ENCODE results near the gene FOXJ3. TPM values are rescaled to one million over a fixed set of nuclear protein-coding genes. Genes with fewer than 3 reads are reported as not detected.
A peak's percentile ranks its signal among the peaks of the same experiment; 100 is the strongest.

FOXJ3 gene
- total RNA-seq, 1 donor: 37.3 TPM

DNA sequence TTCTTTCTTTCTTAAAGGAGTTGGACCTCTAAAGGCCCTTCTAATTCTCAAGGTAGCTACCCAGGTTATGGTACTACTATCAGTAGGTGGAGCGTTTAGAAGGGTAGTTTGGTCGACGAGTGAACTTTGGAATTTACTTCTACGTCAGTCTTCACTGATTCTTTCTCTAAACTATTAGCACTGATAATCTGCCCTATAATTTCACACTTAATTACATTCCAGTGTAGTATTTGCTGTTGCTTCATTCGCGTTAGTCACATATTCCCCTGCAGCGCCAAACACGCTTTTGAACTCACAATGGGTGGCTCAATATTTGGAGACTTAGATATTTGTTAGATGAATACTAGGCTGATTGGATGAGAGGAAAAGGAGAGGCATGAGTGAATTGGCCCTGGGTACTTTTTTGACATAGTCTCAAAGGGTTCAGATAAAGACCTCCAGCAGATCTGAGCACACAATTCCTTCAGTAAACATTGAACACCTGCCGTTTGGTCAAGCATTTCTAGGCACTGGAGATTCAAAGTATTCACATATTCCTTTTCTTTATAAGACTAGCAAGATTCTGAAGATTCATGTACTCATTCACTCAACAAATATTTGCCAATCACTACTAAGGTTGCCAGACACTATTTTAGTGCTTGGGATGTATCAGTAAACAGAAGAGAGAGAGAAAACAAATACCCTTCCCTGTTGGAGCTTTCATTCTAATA is 929 bp upstream of the FOXJ3 start:
- Histone ChIP-seq H4K20me1 (ENCODE audit: insufficient read depth, low read length) (peaks cover 30% of the 10 kb centered on the region), H3K27ac (ENCODE audit: low read depth, low read length) (peak overlapping the region; percentile 82), H3K36me3 (ENCODE audit: insufficient read depth, low read length) (no peaks in the 10 kb centered on the region), H3K4me2 (ENCODE audit: insufficient read depth, low read length) (peak overlapping the region; percentile 85), H3K4me1 (ENCODE audit: insufficient read depth, low read length) (peaks cover 19% of the 10 kb centered on the region), H3K79me2 (ENCODE audit: insufficient read depth, low read length) (peaks cover 41% of the 10 kb centered on the region), H3K9me3 (ENCODE audit: low read depth, low read length) (no peaks in the 10 kb centered on the region), H3K4me3 (ENCODE audit: insufficient read depth, low read length) (peak overlapping the region; percentile 95), H3K27me3 (ENCODE audit: insufficient read depth, low read length) (no peaks in the 10 kb centered on the region), H2AFZ (ENCODE audit: low read length) (peak overlapping the region; percentile 97)
- peak; percentile 88 for DNase-seq (ENCODE audit: insufficient read length, low spot score, missing footprints)
- no peak for TF ChIP-seq CTCF (IDR thresholded peaks at IDR 0.05; ENCODE audit: extremely low read depth, low read depth, low read length)

DNA sequence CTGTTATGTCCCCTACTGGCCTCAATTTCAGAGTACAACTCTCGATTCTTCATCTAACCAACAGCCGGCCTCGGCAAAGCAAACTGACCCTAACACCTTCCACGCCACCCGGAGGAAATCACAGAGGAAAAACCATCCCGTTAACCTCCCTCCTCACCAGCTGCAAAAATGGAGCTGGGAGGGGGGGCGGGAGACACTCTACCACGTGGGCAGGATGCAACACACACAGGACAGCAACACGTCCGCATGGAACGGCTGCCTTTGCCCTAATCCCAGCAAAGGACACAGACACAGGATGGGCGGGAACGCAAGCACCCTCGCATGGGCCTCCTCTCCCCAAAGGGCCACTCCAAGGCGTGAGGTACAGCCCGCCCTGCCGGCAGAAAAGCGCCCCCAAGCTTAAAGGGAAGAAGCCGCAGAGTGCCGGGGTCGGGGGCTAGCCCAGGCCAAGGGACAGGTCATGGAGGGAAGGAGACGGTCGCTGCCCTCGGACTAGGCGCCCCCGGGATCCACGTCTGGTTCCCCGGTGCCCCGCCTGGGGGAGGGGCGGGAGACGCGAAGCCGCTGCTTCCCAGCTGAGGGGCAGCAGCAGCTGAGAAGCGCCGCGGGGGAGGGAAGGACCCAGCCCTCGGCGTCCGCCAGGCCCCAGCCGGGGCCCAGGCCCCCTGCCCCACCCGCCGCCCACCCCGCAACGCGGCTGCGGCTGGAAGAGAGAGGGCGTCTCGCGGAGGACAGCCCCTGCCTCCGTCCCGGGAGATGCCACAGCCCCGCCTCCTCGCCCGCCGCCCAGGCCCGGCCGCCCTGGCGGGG is 590 bp downstream of the FOXJ3 start:
- peak overlapping the region; percentile 80 for H3K27ac ChIP-seq (ENCODE audit: low read depth, low read length)
- H4K20me1 ChIP-seq (ENCODE audit: insufficient read depth, low read length): peaks cover 41% of the 10 kb centered on the region
- DNase-seq (ENCODE audit: insufficient read length, low spot score, missing footprints): peak; percentile 95

DNA sequence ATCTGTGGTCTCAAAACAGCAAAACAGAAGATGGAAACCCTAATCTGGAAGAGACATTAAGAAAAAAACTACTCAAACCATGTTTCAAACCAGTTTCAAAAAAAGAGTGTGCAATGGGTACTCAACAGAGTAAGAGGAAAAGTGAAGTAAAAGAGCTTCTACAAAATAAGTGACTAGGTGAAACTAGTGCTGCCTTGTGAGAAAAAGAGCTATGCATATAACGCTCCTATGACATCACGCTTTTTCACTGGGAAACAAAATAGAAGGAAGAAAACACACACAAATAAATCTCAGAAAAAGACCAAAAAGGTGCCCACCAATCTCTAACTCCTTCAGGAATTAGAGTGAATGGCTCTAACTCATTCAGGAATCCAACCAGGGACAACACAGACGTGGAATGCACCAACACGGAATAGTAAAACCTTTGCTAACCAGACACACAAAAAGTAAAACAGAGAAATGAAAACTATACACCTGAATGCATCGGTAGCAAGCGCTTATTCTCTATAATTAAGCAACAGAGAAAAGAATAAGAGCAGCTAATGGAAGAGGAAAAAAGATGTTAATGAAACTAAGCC is 1.3 kb downstream of the FOXJ3 start:
- H2AFZ ChIP-seq (ENCODE audit: low read length): peak overlapping the region; percentile 28
- H3K4me2 ChIP-seq (ENCODE audit: insufficient read depth, low read length): peak overlapping the region; percentile 85
- H3K4me3 ChIP-seq (ENCODE audit: insufficient read depth, low read length): peak overlapping the region; percentile 95
- no peaks in the 10 kb centered on the region for H3K9me3 ChIP-seq (ENCODE audit: low read depth, low read length)
- peaks cover 63% of the 10 kb centered on the region for H3K79me2 ChIP-seq (ENCODE audit: insufficient read depth, low read length)
- H3K36me3 ChIP-seq (ENCODE audit: insufficient read depth, low read length): no peaks in the 10 kb centered on the region
- H3K4me1 ChIP-seq (ENCODE audit: insufficient read depth, low read length): peaks cover 19% of the 10 kb centered on the region
- TF ChIP-seq CTCF (IDR thresholded peaks at IDR 0.05; ENCODE audit: extremely low read depth, low read depth, low read length): no peak
- DNase-seq (ENCODE audit: insufficient read length, low spot score, missing footprints): peak; percentile 60
- H4K20me1 ChIP-seq (ENCODE audit: insufficient read depth, low read length): peaks cover 48% of the 10 kb centered on the region
- peak overlapping the region; percentile 80 for H3K27ac ChIP-seq (ENCODE audit: low read depth, low read length)
- no peaks in the 10 kb centered on the region for H3K27me3 ChIP-seq (ENCODE audit: insufficient read depth, low read length)

More for the DNA sequence above, 590 bp downstream of the FOXJ3 start:
- no peaks in the 10 kb centered on the region for H3K36me3 ChIP-seq (ENCODE audit: insufficient read depth, low read length)
- no peaks in the 10 kb centered on the region for H3K27me3 ChIP-seq (ENCODE audit: insufficient read depth, low read length)
- H2AFZ ChIP-seq (ENCODE audit: low read length): peak overlapping the region; percentile 82
- H3K79me2 ChIP-seq (ENCODE audit: insufficient read depth, low read length): peaks cover 56% of the 10 kb centered on the region
- peak overlapping the region; percentile 85 for H3K4me2 ChIP-seq (ENCODE audit: insufficient read depth, low read length)
- peaks cover 19% of the 10 kb centered on the region for H3K4me1 ChIP-seq (ENCODE audit: insufficient read depth, low read length)
- peak overlapping the region; percentile 95 for H3K4me3 ChIP-seq (ENCODE audit: insufficient read depth, low read length)
- no peak for TF ChIP-seq CTCF (IDR thresholded peaks at IDR 0.05; ENCODE audit: extremely low read depth, low read depth, low read length)
- H3K9me3 ChIP-seq (ENCODE audit: low read depth, low read length): no peaks in the 10 kb centered on the region

GRCh38 chr1:42332877-42333276 is 2.2 kb downstream of the FOXJ3 start:
- H3K4me3 ChIP-seq (ENCODE audit: insufficient read depth, low read length): no peak overlapping the region

More at GRCh38 chr1:42332877-42333276, 2.2 kb downstream of the FOXJ3 start:
- no peak overlapping the region for H3K27ac ChIP-seq (ENCODE audit: low read depth, low read length)
- no peaks in the 10 kb centered on the region for H3K9me3 ChIP-seq (ENCODE audit: low read depth, low read length)
- no peaks in the 10 kb centered on the region for H3K36me3 ChIP-seq (ENCODE audit: insufficient read depth, low read length)
- peak; percentile 23 for DNase-seq (ENCODE audit: insufficient read length, low spot score, missing footprints)
- peaks cover 56% of the 10 kb centered on the region for H4K20me1 ChIP-seq (ENCODE audit: insufficient read depth, low read length)
- H3K4me1 ChIP-seq (ENCODE audit: insufficient read depth, low read length): peaks cover 19% of the 10 kb centered on the region
- no peak for TF ChIP-seq CTCF (IDR thresholded peaks at IDR 0.05; ENCODE audit: extremely low read depth, low read depth, low read length)
- H2AFZ ChIP-seq (ENCODE audit: low read length): no peak overlapping the region
- peaks cover 71% of the 10 kb centered on the region for H3K79me2 ChIP-seq (ENCODE audit: insufficient read depth, low read length)
- no peaks in the 10 kb centered on the region for H3K27me3 ChIP-seq (ENCODE audit: insufficient read depth, low read length)
- peak overlapping the region; percentile 85 for H3K4me2 ChIP-seq (ENCODE audit: insufficient read depth, low read length)

Measured in osteoblast (primary cell).